Hepatocyte (in vitro differentiated cells): Measurements from ENCODE around the gene PLA2G12B. TPM values are rescaled to one million over a fixed set of nuclear protein-coding genes. Genes with fewer than 3 reads are reported as not detected.
"Not testable (repeated sequence)": the region's sequence is repeated elsewhere in the genome, so short reads cannot be mapped to it uniquely, and the experiment has no call there.

Experiments used
- DNase-seq: peaks from one replicate; pipeline ENCODE4 v3.0.0-alpha.2; 2016; ENCODE audit warnings: low spot score
- H2AFZ ChIP-seq: fragments of 200-600 bp; sonication (generic); 2 replicates; pipeline ENCODE4 v1.6.0; 2016; ENCODE audit warnings: antibody characterized with exemption, mild to moderate bottlenecking
- H3K27ac ChIP-seq: fragments of 200-600 bp; sonication (generic); 2 replicates; pipeline ENCODE4 v1.5.1; 2016; ENCODE audit warnings: mild to moderate bottlenecking
- H3K27me3 ChIP-seq: fragments of 200-600 bp; sonication (generic); 2 replicates; pipeline ENCODE4 v1.6.1; 2016
- H3K36me3 ChIP-seq: fragments of 200-600 bp; sonication (generic); replicated peaks from 2 replicates; pipeline ENCODE4 v1.5.1; 2016; ENCODE audit warnings: low read depth; ENCODE audit not compliant: insufficient read depth
- H3K4me1 ChIP-seq: fragments of 200-600 bp; sonication (generic); 2 replicates; pipeline ENCODE4 v1.5.1; 2016; ENCODE audit warnings: mild to moderate bottlenecking, moderate library complexity; ENCODE audit not compliant: insufficient read depth
- H3K4me2 ChIP-seq: fragments of 200-600 bp; sonication (generic); 2 replicates; pipeline ENCODE4 v1.6.0; 2016
- H3K4me3 ChIP-seq: fragments of 200-600 bp; sonication (generic); 2 replicates; pipeline ENCODE4 v1.5.1; 2016; ENCODE audit warnings: mild to moderate bottlenecking
- H3K79me2 ChIP-seq: fragments of 200-600 bp; sonication (generic); 2 replicates; pipeline ENCODE4 v1.6.0; 2017; ENCODE audit warnings: mild to moderate bottlenecking
- H3K9me2 ChIP-seq: fragments of 200-600 bp; sonication (generic); replicated peaks from 2 replicates; pipeline ENCODE4 v1.6.0; 2017; ENCODE audit warnings: mild to moderate bottlenecking; ENCODE audit not compliant: insufficient read depth
- H3K9me3 ChIP-seq: fragments of 200-600 bp; sonication (generic); 2 replicates; pipeline ENCODE4 v1.5.1; 2016; ENCODE audit warnings: low read depth, mild to moderate bottlenecking
- H4K20me1 ChIP-seq: fragments of 200-600 bp; sonication (generic); 2 replicates; pipeline ENCODE4 v1.6.0; 2016; ENCODE audit warnings: mild to moderate bottlenecking; ENCODE audit not compliant: insufficient read depth, poor library complexity, severe bottlenecking
- EZH2 ChIP-seq: fragments of 200-600 bp; sonication (generic); IDR thresholded peaks from 2 replicates; pipeline ENCODE4 v1.6.1; 2016; ENCODE audit warnings: antibody characterized with exemption, mild to moderate bottlenecking, borderline replicate concordance
- EZH2phosphoT487 ChIP-seq: fragments of 200-600 bp; sonication (generic); IDR thresholded peaks from one replicate; pipeline ENCODE4 v1.6.1; 2018; ENCODE audit warnings: antibody characterized with exemption, mild to moderate bottlenecking, low read depth, moderate library complexity; ENCODE audit not compliant: unreplicated experiment, severe bottlenecking
- WGBS: methylation state at CpG from one replicate; pipeline ENCODE4 v1.1.6; 2016; ENCODE audit warnings: low lambda C conversion rate; ENCODE audit errors: missing lambda C conversion rate; 5-methylcytosine and 5-hydroxymethylcytosine counted together
- polyA plus RNA-seq: library from polyadenylated mRNA; unstranded; fragments of >200 nt; fragmentation: Nextera tagmentation; extraction: Ambion mirVana; gene quantifications from 2 replicates; pipeline ENCODE4 v1.2.1, GENCODE V29; 2016
- total RNA-seq: library from RNA; depleted of rRNA; stranded (reverse); fragments of >200 nt; gene quantifications from 2 replicates; pipeline ENCODE4 v1.2.3, GENCODE V29; 2014
- TF ChIP-seq, protein P1 (sequence below): fragments of 200-600 bp; sonication (generic); IDR thresholded peaks from 2 replicates; pipeline ENCODE4 v1.5.1; 2016; ENCODE audit warnings: antibody characterized with exemption, mild to moderate bottlenecking; ENCODE audit not compliant: poor library complexity

The PLA2G12B gene, protein sequence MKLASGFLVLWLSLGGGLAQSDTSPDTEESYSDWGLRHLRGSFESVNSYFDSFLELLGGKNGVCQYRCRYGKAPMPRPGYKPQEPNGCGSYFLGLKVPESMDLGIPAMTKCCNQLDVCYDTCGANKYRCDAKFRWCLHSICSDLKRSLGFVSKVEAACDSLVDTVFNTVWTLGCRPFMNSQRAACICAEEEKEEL
- 39.9 and 51.6 TPM in 2 replicates for total RNA-seq
- polyA plus RNA-seq, result 13.9 and 21.1 TPM in 2 replicates

DNA sequence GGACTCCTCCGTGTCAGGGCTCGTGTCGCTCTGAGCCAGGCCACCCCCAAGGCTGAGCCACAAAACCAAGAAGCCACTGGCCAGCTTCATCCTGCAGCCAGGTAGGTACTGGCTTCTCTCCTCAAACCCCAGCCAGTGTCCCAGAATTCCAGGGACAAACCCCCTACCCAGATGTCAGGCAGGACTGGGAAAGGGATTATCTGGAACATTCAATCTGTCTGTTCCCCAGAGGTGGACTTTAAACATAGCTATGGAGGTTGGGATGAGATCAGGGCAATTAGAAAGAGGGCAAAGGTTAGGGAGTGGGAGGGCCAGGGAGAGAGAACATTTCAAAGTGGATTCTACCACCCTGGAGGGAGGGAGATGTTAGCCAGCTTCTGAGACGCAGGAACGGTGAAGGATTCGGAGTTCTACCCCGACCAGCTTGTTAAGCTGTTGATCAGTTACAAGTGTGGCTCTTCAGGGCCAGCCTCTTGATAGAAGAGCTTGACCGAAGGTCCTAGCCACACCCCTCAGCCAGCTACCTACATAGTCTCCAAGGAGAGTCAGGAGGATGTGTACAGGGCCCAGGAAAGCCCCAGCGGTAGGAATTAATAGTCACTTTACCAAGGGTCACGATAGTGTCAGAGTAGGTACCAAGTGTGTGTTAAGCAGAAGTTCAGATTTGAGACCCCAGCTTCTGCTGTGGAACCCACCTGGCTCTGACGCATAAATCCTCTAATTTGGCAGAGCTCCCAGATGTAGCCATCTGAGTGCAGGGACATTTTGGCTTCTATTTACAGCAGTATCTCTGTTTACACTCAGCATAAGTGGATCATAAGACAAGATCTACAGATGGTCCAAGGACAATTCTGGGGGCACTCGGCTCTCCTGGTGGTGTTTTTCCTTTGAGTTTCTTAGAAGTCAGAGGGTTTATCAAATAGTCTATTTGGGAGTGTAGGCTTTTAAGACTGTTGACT is at the start of gene PLA2G12B:
Gene PLA2G12B, minus strand, starts transcription at position 211 of the 959 bp plus-strand sequence. Its CDS starts 121 bp downstream, at position 90.
- Histone ChIP-seq H3K4me2 (peak within 1 kb of the TSS; percentile 73), H3K27ac (peak within 1 kb of the TSS; percentile 93), H4K20me1 (no peaks in the 10 kb centered on the region), H3K36me3 (no peaks in the 10 kb centered on the region), H3K79me2 (peaks cover 25% of the 10 kb centered on the region), H3K9me3 (no peaks in the 10 kb centered on the region), H2AFZ (no peak within 1 kb of the TSS), H3K4me1 (no peaks in the 10 kb centered on the region), H3K27me3 (no peaks in the 10 kb centered on the region), H3K4me3 (peak within 1 kb of the TSS; percentile 1), H3K9me2 (no peaks in the 10 kb centered on the region)
- WGBS, result 62% methylated on average over 12 of the region's 12 CpGs
- DNase-seq, result peak; percentile 81
- TF ChIP-seq EZH2 (no peak), EZH2phosphoT487 (no peak)
- TF ChIP-seq, protein P1, sequence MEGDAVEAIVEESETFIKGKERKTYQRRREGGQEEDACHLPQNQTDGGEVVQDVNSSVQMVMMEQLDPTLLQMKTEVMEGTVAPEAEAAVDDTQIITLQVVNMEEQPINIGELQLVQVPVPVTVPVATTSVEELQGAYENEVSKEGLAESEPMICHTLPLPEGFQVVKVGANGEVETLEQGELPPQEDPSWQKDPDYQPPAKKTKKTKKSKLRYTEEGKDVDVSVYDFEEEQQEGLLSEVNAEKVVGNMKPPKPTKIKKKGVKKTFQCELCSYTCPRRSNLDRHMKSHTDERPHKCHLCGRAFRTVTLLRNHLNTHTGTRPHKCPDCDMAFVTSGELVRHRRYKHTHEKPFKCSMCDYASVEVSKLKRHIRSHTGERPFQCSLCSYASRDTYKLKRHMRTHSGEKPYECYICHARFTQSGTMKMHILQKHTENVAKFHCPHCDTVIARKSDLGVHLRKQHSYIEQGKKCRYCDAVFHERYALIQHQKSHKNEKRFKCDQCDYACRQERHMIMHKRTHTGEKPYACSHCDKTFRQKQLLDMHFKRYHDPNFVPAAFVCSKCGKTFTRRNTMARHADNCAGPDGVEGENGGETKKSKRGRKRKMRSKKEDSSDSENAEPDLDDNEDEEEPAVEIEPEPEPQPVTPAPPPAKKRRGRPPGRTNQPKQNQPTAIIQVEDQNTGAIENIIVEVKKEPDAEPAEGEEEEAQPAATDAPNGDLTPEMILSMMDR, result no peak

DNA sequence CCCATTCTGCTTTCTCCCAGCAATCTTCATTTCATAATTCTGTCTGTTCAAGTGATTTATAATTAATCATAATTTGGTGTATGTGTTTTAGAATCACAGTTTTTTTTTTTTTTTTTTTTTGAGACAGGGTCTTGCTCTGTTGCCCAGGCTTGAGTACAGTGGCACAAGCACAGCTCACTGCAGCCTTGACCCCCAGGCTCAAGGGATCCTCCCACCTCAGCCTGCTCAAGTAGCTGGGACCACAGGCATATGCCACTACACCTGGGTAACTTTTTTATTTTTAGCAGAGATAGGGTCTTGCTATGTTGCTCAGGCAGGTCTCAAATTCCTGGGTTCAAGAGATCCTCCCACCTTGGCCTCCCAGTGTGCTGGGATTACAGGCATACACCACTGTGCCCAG is 49.2 kb upstream of the PLA2G12B start:
- H4K20me1 ChIP-seq, result no peaks in the 10 kb centered on the region
- no peaks in the 10 kb centered on the region for H3K36me3 ChIP-seq
- no peaks in the 10 kb centered on the region for H3K9me3 ChIP-seq
- no peak for DNase-seq
- no peak overlapping the region for H3K4me3 ChIP-seq
- no peaks in the 10 kb centered on the region for H3K9me2 ChIP-seq
- H3K4me2 ChIP-seq, result no peak overlapping the region
- H3K27ac ChIP-seq, result no peak overlapping the region
- no peaks in the 10 kb centered on the region for H3K4me1 ChIP-seq
- no peaks in the 10 kb centered on the region for H3K79me2 ChIP-seq
- no peaks in the 10 kb centered on the region for H3K27me3 ChIP-seq
- TF ChIP-seq EZH2, result no peak
- TF ChIP-seq EZH2phosphoT487, result no peak
- no peak overlapping the region for H2AFZ ChIP-seq

DNA sequence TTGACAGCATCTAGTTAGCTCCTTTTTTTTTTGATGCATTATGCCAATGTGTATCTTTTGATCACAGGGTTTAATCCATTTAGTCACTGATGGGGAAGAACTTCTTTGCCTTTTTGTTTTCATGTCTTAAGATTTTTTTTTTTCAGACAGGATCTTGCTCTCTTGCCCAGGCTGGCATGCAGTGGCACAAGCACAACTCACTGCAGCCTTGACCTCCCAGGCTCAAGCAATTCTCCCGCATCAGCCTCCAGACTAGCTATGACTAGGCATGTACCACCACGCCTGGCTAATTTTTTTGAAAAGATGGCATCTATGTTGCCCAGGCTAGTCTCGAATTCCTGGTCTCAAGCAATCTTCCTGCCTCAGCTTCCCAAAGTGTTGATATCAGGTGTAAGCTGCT is 46.4 kb upstream of the PLA2G12B start:
- Histone ChIP-seq H3K9me2 (no peaks in the 10 kb centered on the region), H3K4me1 (no peaks in the 10 kb centered on the region), H4K20me1 (no peaks in the 10 kb centered on the region), H3K4me3 (no peak overlapping the region), H3K36me3 (no peaks in the 10 kb centered on the region), H2AFZ (no peak overlapping the region), H3K9me3 (no peaks in the 10 kb centered on the region), H3K4me2 (no peak overlapping the region), H3K79me2 (no peaks in the 10 kb centered on the region), H3K27ac (no peak overlapping the region), H3K27me3 (no peaks in the 10 kb centered on the region)
- TF ChIP-seq EZH2phosphoT487, result no peak
- no peak for TF ChIP-seq EZH2
- TF ChIP-seq, protein P1, result no peak
- no peak for DNase-seq
- 96% methylated on average over 3 of the region's 3 CpGs for WGBS

DNA sequence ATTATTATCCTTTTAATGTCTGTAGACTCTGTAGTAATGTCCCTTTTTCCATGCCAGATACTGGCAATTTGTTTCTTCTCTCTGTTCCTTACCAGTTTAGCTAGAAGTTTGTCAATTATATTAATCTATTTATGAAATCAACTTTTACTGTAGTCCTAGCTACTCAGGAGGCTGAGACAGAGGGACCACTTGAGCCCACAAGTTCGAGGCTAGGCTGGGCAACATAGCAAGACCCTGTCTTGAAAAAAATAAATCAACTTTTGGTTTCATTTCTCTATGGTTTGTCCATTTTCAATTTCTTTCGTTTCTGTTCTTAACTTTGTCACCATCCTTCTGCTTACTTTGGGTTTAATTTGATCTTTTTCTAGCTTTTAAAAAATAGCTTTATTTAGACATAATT is 42.5 kb upstream of the PLA2G12B start:
- TF ChIP-seq EZH2phosphoT487 (no peak), EZH2 (no peak)
- TF ChIP-seq, protein P1, result no peak
- no peaks in the 10 kb centered on the region for H3K9me3 ChIP-seq
- no peak overlapping the region for H3K4me2 ChIP-seq
- no peaks in the 10 kb centered on the region for H3K4me1 ChIP-seq
- no peaks in the 10 kb centered on the region for H4K20me1 ChIP-seq
- no peak overlapping the region for H2AFZ ChIP-seq
- H3K27me3 ChIP-seq, result no peaks in the 10 kb centered on the region
- H3K36me3 ChIP-seq, result no peaks in the 10 kb centered on the region
- WGBS, result 100% methylated on average over 2 of the region's 2 CpGs
- H3K79me2 ChIP-seq, result no peaks in the 10 kb centered on the region
- no peak overlapping the region for H3K4me3 ChIP-seq
- H3K27ac ChIP-seq, result no peak overlapping the region
- H3K9me2 ChIP-seq, result no peaks in the 10 kb centered on the region
- DNase-seq, result no peak

DNA sequence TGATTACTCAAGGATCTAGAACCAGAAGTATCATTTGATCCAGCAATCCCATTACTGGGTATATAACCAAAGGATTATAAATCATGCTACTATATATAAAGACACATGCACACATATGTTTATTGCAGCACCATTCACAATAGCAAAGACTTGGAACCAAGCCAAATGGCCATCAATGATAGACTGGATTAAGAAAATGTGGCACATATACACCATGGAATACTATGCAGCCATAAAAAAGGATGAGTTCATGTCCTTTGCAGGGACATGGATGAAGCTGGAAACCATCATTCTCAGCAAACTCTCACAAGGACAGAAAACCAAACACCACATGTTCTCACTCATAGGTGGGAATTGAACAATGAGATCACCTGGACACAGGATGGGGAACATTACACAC is 40.9 kb upstream of the PLA2G12B start:
- not testable (repeated sequence) for H3K4me2 ChIP-seq, H3K27me3 ChIP-seq, H3K79me2 ChIP-seq, H2AFZ ChIP-seq, DNase-seq, H3K27ac ChIP-seq, H3K9me2 ChIP-seq, H3K36me3 ChIP-seq, H3K4me3 ChIP-seq, H3K4me1 ChIP-seq, H3K9me3 ChIP-seq, H4K20me1 ChIP-seq
